Colon (tissue), 2 donors: ENCODE results near the gene GRIK2.

Source experiments
- FAIRE-seq: peaks from 2 replicates; lab custom pipeline; 2012; peaks lifted over from hg19 to GRCh38; lab: Jason Lieb, UNC
- donor health status: control.
- donor health status: control.

The GRIK2 gene

DNA sequence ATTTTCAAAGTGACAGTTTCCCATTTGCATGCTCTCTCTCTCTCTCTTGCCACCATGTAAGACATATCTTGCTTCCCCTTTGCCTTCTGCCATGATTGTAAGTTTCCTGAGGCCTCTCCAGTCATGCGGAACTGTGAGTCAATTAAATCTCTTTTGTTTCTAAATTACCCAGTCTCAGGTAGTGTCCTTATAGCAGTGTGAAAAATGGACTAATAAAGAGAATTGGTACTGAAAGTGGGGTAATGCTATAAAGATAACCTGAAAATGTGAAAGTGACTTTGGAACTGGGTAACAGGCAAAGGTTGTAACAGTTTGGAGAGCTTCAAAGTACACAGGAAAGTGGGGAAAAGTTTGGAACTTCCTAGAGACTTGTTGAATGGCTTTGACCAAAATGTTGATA, 389.8 kb downstream of the GRIK2 start:
- FAIRE-seq = no peak

DNA sequence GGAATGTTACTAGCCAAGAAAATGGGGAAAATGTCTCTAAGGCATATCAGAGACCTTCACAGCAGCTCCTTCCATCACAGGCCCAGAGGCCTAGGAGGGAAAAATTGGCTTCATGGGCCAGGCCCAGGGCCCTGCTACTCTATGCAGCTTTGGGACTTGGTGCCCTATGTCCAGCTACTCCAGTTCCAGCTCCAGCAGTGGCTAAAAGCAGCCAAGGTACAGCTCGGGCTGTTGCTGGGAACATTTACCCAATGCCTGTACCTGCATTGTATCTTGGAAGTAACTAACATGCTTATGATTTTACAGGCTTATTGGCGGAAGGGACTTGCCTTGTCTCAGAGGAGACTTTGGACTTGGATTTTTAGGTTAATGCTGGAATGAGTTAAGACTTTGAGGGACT, 390.6 kb downstream of the GRIK2 start:
- no peak for FAIRE-seq

DNA sequence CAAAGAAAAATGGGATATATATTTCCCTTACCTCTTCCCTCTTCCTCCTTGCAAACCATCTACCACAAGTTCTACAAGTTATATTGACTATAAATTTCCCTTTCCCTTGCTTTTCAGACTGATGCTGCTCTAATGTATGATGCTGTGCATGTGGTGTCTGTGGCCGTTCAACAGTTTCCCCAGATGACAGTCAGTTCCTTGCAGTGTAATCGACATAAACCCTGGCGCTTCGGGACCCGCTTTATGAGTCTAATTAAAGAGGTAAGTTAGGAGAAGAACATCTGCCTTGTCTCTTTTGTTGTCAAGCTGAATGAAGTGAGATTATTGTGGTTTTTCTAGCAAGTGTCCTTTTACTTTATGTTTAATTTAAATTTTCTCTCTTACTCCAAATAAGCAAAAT, 406.0 kb downstream of the GRIK2 start:
- FAIRE-seq = no peak

DNA sequence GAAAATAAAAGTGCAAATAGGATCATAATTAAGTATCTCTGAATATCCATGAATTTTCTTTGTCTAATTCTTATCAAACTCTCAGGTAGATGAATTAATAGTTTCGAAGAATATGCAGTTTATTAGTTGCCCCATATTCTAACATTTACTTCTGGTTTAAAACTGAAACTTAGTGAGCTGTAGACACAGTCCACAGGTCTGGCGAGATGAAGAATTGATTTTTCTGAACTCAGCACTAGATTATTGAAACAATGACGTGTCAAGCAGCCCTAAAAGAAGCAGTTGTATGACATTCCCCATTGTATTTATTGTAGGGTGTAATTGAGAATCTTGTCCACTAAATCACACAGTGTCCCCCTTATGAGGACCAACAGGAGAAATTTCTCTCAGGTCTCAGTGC, 407.1 kb downstream of the GRIK2 start:
- no peak for FAIRE-seq

DNA sequence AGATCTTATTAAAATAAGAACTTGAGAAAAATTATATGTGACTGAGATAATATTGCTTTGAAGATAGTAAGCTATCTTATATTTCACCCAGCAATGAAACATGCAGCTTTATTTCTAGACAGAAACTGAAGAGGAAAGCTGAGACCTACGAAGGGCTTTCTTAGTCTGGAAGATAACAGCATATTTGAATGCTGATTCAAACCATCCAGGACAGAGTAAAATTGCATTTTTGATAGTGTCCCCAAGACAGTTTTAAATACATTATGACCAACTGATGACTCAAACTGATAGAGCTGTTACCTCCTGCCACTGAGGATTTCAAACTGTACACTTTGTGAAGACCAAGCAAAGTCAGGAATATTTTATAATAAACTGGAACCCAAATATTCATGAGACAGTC, 409.6 kb downstream of the GRIK2 start:
- FAIRE-seq = no peak

DNA sequence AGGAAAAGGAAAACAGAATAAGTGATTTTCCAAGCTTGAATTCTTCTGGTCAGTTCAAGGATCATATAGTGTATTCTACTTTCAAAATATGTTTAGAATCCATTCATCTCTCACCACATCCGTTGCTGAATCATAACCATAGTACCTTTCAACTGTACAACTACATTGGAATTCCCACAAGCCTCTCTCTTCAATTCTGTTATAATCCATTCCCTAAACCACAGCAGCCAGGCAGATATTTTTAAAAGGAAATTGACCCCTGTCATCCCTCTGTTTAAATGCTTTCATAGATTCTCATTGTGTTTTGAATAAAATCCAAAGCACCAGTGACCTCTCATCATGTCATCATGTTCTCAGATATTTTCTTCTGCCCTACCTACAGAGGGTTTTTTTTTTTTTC, 412.7 kb downstream of the GRIK2 start:
- FAIRE-seq = no peak

DNA sequence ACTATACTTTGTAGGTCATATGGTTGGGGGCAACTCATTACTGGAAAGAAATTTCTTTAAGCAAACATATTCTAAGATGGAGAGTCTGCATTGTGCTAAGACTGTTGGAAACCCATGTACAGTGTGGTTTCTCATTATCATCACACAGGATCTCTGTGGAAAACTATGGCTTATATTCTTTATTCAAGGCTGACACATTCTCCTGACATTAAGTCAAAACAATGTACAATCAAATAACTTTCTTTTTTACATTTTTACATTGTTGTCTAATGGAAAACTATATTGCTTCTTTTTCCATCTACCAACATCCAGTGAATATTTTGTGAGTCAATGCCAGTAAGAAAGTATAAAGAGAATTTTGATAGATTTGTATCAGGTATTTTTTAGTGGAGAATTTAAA, 417.6 kb downstream of the GRIK2 start:
- FAIRE-seq = no peak

DNA sequence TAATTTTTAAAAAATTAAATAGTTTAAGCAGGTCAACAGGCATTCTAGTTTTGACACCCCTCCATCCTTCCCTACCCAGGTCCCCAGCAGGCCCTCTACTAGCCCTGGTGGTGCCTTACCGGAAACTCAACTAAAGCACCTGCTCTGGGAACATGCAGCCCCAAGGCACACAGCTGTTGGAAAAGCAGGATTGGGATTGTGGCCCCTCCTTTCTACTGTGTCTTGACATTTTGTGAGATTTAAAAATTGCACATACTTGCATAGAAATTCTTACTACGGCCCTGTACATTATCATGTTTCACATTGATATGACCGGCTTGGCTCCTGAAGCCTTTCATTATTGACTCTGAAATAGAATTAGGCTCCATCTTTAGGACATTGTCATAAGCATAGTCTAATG, 423.2 kb downstream of the GRIK2 start:
- FAIRE-seq = no peak

DNA sequence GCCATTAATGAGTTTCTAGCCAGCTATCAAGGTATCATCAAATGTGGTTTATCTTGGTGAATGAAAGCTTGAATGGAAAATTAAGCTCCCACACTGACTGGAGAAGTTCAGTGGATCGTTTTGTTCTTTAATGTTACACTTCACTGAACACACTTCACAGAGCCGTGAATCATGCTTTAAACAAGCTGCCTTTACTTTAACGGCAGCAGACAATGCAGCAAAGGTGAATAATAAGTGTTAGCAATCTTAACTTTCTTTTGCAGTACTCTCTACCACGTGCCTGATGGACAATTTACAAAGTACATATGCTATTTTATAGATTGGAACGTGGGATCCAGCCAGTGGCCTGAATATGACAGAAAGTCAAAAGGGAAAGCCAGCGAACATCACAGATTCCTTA, 424.5 kb downstream of the GRIK2 start:
- no peak for FAIRE-seq

DNA sequence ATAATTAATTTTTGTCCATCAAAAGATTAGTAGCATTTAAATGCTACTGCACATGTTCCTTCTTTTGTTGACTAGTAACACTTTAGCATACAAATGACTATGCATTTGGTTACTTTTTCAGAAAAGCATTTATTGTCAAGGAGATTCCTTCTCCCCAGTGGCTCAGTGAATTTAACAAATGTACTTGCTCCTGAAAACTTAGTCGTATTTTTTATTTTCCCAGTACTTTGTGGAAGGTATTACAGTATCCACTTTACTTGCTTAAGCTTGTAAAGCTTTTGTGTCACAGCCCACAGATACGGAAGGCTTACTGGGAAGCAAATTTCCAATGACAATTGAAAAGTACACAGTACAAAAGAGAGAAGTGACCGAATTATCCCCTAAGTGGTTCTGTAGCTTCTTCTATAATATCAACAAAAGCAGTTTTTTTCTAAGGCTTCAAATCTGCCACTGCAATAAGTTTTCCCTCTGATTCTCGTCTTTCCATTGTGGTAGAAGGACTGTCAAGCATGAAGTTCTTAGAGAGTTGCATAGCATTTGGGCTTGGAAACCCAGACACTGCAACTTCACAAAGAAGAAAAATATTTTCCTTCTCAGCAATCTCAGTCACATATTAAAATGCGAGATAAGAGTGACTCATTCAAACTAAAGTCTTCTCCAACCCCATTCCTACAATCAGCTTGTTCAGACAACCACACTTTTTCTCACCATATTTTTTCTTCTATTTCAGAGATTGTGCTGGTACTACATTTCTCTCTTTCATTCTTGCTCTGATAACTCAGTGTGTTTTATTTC, 431.2 kb downstream of the GRIK2 start:
- FAIRE-seq = no peak

DNA sequence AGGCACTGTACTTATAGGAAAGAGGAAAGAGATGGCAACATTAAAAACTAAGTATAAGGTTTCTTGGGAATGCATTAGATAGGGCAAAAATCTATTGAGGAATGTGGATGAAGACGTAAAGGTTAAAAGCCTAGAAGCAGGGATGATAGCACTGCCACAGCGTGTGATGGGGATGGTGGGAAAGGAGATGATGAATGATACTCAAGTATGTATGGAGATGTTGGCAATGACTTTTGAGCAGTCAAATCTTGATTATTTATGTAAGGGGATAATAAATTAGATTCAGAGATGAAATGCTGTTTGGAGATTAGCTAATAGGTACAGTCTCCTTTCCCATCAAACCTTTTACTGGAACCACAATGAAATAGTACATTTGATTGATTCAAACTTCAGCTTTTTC, 432.8 kb downstream of the GRIK2 start:
- FAIRE-seq = no peak

DNA sequence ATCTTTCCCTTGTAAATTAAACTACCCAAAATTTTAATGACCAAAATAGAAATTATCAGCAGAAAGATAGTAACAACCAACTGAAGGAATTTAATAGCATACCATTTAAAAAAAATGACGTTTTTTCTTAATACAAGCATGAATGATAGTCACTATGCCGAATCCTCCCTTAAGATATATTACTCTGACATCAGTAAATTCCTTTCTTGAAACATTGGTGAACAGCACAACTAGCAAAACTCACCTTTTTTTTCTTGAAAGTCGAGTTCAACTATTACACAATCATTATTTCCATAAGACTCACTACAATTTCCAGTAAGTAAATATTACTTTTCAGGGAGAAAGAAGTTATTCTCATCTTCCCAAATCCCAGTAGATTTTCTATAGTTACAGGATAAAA, 433.2 kb downstream of the GRIK2 start:
- FAIRE-seq = no peak

DNA sequence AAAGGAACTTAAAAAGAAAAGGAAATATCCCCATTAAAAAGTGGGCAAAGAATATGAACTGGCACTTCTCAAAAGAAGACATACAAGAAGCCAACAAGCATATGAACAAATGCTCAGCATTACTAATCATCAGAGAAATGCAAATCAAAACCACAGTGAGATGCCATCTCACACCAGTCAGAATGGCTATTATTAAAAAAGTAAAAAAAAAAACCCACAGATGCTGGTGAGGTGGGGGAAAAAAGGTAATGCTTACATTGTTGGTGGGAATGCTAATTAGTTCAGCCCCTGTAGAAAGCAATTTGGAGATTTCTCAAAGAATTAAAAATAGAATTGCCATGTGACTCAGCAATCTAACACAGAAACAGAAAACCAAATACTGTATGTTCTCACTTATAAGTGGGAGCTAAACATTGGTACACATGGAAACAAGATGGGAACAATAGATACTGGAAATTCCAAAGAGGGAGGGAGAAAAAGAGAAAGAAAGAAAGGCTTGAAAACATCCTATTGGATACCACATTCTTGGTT, 437.1 kb downstream of the GRIK2 start:
- no peak for FAIRE-seq

DNA sequence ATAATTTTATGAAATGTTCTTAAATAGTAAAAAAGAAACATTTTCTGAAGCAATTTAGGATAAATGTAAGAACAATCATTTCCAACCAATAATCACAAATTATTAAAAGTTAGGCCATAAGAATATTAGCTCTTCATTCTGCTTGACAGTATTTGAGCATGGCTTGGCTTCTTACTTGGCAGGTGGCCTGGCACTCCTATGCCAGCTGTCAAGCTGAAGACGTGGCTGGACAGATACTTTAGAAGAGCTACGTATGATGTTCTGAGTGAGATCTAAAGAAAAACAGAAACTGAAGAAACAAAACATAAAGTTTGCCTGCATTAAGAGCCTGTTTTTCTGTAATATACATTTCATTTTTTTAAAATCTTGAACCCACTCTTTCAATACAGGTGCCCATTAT, 438.9 kb downstream of the GRIK2 start:
- no peak for FAIRE-seq

DNA sequence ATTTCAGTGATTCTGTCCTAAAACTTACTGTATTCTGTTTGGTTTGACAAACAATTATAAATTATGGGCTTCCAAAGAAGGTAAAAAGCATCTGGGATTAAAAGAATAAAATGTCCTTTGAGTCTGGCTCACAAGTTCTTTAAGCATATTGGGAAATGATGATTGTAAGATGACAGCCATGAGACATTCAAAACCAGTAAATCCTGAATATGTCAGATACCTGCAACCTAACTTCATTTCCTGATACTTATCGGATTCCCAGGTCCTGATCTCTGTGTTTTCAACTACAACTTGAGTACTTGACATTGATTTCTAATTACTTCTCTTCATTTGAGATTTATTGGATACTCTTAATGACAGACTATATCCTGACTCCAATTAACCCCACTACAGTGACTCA, 446.6 kb downstream of the GRIK2 start:
- FAIRE-seq = no peak

DNA sequence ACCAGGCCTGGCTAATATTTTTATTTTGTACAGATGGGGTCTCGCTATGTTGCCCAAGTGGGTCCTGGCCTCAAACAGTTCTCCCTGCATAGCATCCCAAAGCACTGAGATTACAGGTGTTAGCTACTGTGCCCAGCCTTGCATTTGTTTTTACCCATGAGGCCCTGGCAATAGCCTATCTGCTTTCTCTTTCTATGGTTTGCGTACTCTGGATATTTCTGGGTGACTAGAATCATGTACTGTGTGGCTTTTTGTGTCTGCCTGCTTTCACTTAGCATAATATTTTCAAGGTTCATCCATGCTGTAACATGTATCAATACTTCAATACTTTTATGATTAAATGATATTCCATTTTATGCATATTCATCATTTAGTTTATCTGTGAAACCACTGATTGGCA, 451.7 kb downstream of the GRIK2 start:
- no peak for FAIRE-seq

DNA sequence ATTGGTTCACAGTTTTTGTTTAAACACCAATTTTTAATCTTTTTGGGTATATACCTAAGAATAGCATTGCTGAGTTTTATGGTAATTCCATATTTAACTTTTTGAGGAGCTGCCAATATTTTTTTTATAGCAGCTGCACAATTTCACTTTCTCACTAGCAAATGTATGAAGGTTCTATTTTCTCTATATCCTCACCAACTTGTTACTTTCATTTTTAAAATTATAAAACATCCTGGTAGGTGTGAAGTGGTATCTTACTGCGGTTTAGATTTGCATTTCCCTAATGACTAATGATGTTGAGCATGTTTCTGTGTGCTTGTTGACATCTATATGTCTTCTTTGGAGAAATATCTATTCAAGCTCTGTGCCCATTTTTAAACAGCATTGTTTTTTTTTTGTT, 452.1 kb downstream of the GRIK2 start:
- FAIRE-seq = no peak

DNA sequence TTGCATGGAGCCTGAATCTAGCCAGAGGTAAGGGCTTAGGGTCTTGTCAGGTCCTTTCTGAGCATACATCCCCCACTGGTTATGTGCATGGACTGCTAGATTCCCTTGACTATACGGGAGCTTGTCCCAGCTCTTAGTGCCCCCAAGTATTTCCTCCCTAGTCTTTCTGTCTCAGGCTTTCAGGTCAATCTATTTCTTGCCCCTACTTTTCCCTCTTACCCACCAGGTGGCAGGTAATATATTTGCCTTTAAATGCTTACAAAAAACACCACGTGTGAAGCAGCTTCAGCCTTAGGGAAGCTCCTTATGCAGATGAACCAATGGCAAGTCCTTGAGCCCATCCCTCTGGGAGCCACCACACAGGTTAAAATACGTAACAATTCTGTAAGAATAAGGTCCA, 454.2 kb downstream of the GRIK2 start:
- no peak for FAIRE-seq

DNA sequence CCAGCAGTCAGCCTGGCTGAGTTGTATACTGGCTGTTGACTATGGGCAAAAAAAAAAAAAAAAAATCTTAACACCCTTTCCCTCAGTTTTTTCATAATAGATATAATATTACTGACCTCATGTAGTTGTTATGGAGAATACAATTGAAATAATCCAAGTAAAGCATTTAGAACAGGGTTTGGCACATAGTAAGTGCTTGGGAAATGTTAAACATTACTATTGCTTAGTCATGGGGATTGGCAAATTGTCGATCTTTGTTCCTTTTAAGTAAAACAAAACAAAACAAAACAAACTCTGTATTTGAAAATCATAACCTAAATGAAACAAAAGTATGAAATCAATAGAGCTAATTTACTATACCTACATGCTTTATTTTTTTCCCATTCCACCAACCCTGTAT, 458.4 kb downstream of the GRIK2 start:
- FAIRE-seq = no peak

DNA sequence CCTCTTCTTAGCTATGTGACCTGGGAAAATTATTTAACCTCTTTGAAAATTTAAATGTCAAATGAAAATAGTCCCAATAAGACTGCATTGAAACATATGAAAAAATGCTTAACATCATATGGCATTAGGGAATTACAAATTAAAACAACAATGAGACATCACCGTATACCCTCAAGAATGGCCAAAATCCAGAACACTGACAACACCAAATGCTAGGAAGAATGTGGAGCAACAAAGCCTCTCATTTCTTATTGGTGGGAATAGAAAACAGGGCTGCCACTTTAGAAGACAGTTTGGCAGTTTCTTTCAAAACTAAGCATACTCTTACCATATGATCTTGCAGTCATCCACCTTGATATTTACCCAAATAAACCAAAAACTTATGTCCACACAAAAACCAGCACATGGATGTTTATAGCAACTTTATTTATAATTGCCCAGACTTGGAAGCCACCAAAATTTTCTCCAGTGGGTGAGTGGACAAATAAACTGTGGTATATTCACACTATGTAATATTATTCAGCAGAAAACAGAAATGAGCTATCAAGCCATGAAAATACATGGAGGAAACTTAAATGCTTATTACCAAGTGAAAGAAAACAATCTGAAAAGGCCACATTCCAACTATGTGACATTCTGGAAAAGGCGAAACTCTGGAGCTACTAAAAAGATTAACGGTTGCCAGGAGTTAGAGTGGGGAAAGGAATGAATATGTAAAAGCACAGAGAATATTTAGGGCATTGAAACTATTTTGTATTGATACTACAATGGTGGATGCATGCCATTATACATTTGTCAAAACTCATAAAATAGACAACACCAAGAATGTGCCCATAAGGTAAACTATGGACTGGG, 459.9 kb downstream of the GRIK2 start:
- FAIRE-seq = no peak

DNA sequence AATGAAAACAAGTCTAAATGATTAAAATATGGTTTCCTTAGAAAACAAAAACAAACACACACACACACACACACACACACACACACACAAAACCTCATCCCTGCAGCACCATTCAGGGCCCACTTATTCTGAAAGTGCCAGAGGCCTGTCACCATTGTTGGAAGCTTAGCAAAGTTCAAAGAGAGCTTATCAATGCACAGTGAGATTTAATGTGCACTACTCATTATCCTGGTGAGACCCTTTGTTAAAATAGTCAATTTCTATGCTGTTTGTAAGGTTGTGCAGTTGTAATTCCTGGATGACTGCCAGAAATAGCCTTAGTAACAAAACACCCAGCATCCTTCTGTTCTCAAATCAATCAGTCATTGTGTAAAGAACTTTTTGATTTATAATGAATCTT, 482.9 kb downstream of the GRIK2 start:
- no peak for FAIRE-seq

DNA sequence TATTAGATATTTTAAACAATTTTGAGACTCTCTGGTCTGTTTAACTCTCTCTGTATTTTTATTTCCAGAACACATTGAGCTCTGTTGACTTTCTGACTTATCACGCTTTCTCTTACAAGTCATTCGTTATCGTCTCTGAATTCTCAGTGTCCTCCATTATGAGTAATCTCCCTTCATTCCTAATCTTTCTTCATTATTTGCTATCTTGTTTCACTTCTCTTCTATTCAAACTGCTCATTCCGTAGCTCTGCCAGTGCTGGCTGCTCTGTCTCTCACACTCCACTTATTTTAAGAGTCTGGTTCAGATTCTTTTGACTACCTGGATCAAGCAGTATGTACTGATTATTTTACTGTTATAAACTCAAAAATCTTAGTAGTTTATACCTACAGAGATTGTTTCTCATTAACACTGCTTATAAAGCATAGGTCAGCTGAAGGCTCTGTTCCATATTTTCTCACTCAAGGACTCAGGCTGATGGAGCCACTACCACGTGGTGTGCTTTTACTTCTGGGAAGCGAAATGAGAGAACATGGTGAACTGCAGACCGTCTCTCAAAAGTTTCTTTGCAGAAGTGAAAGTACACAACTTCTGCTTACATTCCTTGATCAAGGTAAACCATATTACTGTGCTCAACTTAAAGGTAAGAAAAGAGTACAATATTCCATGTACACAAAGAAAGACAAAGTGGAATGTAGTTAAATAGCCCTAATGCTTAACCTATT, 485.2 kb downstream of the GRIK2 start:
- no peak for FAIRE-seq

DNA sequence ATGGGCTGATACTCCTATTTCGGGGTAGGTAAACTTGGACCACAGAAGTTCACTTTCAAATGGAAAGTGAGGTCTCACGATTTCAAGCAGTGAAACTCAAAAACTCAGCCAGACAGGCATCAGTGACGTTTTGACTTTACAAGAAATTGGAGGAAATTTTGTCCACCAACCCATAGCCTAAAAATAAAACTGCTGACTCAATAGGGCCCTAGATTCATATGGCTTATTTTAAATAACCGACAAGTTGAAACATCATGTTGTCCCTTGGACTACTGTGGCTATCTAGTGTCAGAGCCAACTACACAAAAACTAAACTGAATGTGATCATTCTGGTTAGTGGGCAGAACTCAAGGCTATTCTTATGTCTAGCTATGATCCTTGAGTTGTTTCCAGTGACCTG, 486.3 kb downstream of the GRIK2 start:
- no peak for FAIRE-seq
